Mucosa of rectum (tissue), 2 donors: ENCODE results near the gene C3orf52.

Experiments used
- H3K27ac ChIP-seq, 2 donors: one replicate each; pipeline ENCODE4 v1.7.0; 2013; ENCODE audit warnings: inconsistent platforms in 2 of 2, low read depth in 2 of 2, low read length in 2 of 2
- H3K27me3 ChIP-seq, 2 donors: one replicate each; pipeline ENCODE4 v1.7.0; 2013; ENCODE audit warnings: low read length in 2 of 2; ENCODE audit not compliant: control insufficient read depth in 2 of 2, insufficient read depth in 2 of 2
- H3K36me3 ChIP-seq, 2 donors: one replicate each; pipeline ENCODE4 v1.7.0; 2013; ENCODE audit warnings: low read length in 2 of 2; ENCODE audit not compliant: control insufficient read depth in 2 of 2, insufficient read depth in 2 of 2
- H3K4me1 ChIP-seq, 2 donors: one replicate each; pipeline ENCODE4 v1.7.0; 2013; ENCODE audit warnings: low read length in 2 of 2, mild to moderate bottlenecking in 1 of 2; ENCODE audit not compliant: control insufficient read depth in 2 of 2, insufficient read depth in 2 of 2
- H3K4me3 ChIP-seq, 2 donors: one replicate each; pipeline ENCODE4 v1.7.0; 2013; ENCODE audit warnings: low read length in 2 of 2
- H3K9ac ChIP-seq, 2 donors: one replicate each; pipeline ENCODE4 v1.7.0; 2013; ENCODE audit warnings: low read length in 2 of 2, low read depth in 1 of 2, mild to moderate bottlenecking in 1 of 2
- H3K9me3 ChIP-seq, 2 donors: one replicate each; pipeline ENCODE4 v1.7.0; 2013; ENCODE audit warnings: low read length in 2 of 2; ENCODE audit not compliant: control insufficient read depth in 2 of 2
- donor health status: healthy.
- donor health status: Normal muscosa, but diverticular disease.

C3orf52 gene

GRCh38 chr3:112096176-112096575 lies 10.0 kb downstream of the C3orf52 start:
- Histone ChIP-seq H3K9me3 (peaks cover 0 to 2% of the 10 kb centered on the region in 2 donors), H3K9ac (no peak overlapping the region), H3K36me3 (peaks cover 0 to 3% of the 10 kb centered on the region in 2 donors), H3K27me3 (no peaks in the 10 kb centered on the region), H3K4me3 (no peak overlapping the region), H3K4me1 (peaks cover 14 to 40% of the 10 kb centered on the region in 2 donors), H3K27ac (peak overlapping the region in 1 of 2 donors; percentile 2)

- H3K27me3 ChIP-seq, result no peaks in the 10 kb centered on the region
- peak overlapping the region in 1 of 2 donors; percentile 60 for H3K27ac ChIP-seq
- no peak overlapping the region for H3K9ac ChIP-seq
Observed at GRCh38 chr3:112097378-112097777, 11.2 kb downstream of the C3orf52 start.

GRCh38 chr3:112101916-112102315 lies 15.7 kb downstream of the C3orf52 start:
- H3K27me3 ChIP-seq, result no peaks in the 10 kb centered on the region
- no peak overlapping the region for H3K9ac ChIP-seq

More at GRCh38 chr3:112097378-112097777, 11.2 kb downstream of the C3orf52 start:
- Histone ChIP-seq H3K36me3 (peaks cover 0 to 3% of the 10 kb centered on the region in 2 donors), H3K4me3 (no peak overlapping the region), H3K4me1 (peaks cover 11 to 29% of the 10 kb centered on the region in 2 donors), H3K9me3 (peaks cover 0 to 2% of the 10 kb centered on the region in 2 donors)

GRCh38 chr3:112104774-112105173 lies 18.6 kb downstream of the C3orf52 start:
- H3K4me3 ChIP-seq, result no peak overlapping the region

More at GRCh38 chr3:112101916-112102315, 15.7 kb downstream of the C3orf52 start:
- no peak overlapping the region for H3K4me3 ChIP-seq
- H3K36me3 ChIP-seq, result peaks cover 10 to 12% of the 10 kb centered on the region in 2 donors
- H3K4me1 ChIP-seq, result peaks cover 0 to 10% of the 10 kb centered on the region in 2 donors
- no peaks in the 10 kb centered on the region for H3K9me3 ChIP-seq
- H3K27ac ChIP-seq, result no peak overlapping the region

GRCh38 chr3:112109322-112109721 lies 23.1 kb downstream of the C3orf52 start:
- Histone ChIP-seq H3K27ac (no peak overlapping the region), H3K4me1 (peaks cover 0 to 3% of the 10 kb centered on the region in 2 donors), H3K9ac (no peak overlapping the region), H3K4me3 (no peak overlapping the region), H3K36me3 (peaks cover 14 to 23% of the 10 kb centered on the region in 2 donors), H3K9me3 (no peaks in the 10 kb centered on the region), H3K27me3 (no peaks in the 10 kb centered on the region)

More at GRCh38 chr3:112104774-112105173, 18.6 kb downstream of the C3orf52 start:
- H3K4me1 ChIP-seq, result peaks cover 0 to 3% of the 10 kb centered on the region in 2 donors
- no peaks in the 10 kb centered on the region for H3K9me3 ChIP-seq
- H3K27ac ChIP-seq, result no peak overlapping the region
- H3K9ac ChIP-seq, result no peak overlapping the region
- H3K36me3 ChIP-seq, result peaks cover 10 to 16% of the 10 kb centered on the region in 2 donors
- no peaks in the 10 kb centered on the region for H3K27me3 ChIP-seq

- Histone ChIP-seq H3K36me3 (peaks cover 11 to 25% of the 10 kb centered on the region in 2 donors), H3K9ac (no peak overlapping the region), H3K27ac (no peak overlapping the region), H3K9me3 (no peaks in the 10 kb centered on the region), H3K27me3 (no peaks in the 10 kb centered on the region), H3K4me3 (no peak overlapping the region), H3K4me1 (peaks cover 0 to 3% of the 10 kb centered on the region in 2 donors)
Observed at GRCh38 chr3:112111785-112112402, 25.7 kb downstream of the C3orf52 start.

GRCh38 chr3:112114576-112115160 lies 28.5 kb downstream of the C3orf52 start:
- no peak overlapping the region for H3K9ac ChIP-seq
- no peak overlapping the region for H3K4me3 ChIP-seq
- peaks cover 0 to 2% of the 10 kb centered on the region in 2 donors for H3K4me1 ChIP-seq
- no peaks in the 10 kb centered on the region for H3K27me3 ChIP-seq
- H3K36me3 ChIP-seq, result peaks cover 13 to 30% of the 10 kb centered on the region in 2 donors
- no peak overlapping the region for H3K27ac ChIP-seq
- H3K9me3 ChIP-seq, result no peaks in the 10 kb centered on the region

GRCh38 chr3:112115161-112115739 lies 29.1 kb downstream of the C3orf52 start:
- no peak overlapping the region for H3K9ac ChIP-seq
- H3K27ac ChIP-seq, result no peak overlapping the region
- no peaks in the 10 kb centered on the region for H3K9me3 ChIP-seq
- H3K36me3 ChIP-seq, result peaks cover 19 to 30% of the 10 kb centered on the region in 2 donors
- H3K4me3 ChIP-seq, result no peak overlapping the region
- peaks cover 0 to 2% of the 10 kb centered on the region in 2 donors for H3K4me1 ChIP-seq
- no peaks in the 10 kb centered on the region for H3K27me3 ChIP-seq

GRCh38 chr3:112115806-112116383 lies 29.7 kb downstream of the C3orf52 start:
- H3K4me1 ChIP-seq, result peaks cover 0 to 2% of the 10 kb centered on the region in 2 donors
- peaks cover 19 to 32% of the 10 kb centered on the region in 2 donors for H3K36me3 ChIP-seq
- H3K9ac ChIP-seq, result no peak overlapping the region

GRCh38 chr3:112116748-112117186 lies 30.6 kb downstream of the C3orf52 start:
- Histone ChIP-seq H3K9ac (no peak overlapping the region), H3K27ac (no peak overlapping the region), H3K9me3 (no peaks in the 10 kb centered on the region), H3K4me3 (peak overlapping the region in 1 of 2 donors; percentile 17), H3K4me1 (peaks cover 0 to 2% of the 10 kb centered on the region in 2 donors), H3K36me3 (peaks cover 15 to 37% of the 10 kb centered on the region in 2 donors), H3K27me3 (no peaks in the 10 kb centered on the region)

More at GRCh38 chr3:112115806-112116383, 29.7 kb downstream of the C3orf52 start:
- Histone ChIP-seq H3K27ac (no peak overlapping the region), H3K9me3 (no peaks in the 10 kb centered on the region), H3K27me3 (no peaks in the 10 kb centered on the region), H3K4me3 (no peak overlapping the region)
